ENCODE data around the gene TGFBR2. TPM values are rescaled to one million over a fixed set of nuclear protein-coding genes. Genes with fewer than 3 reads are reported as not detected.
A peak's percentile ranks its signal among the peaks of the same experiment; 100 is the strongest.

The TGFBR2 gene
- total RNA-seq, 1 experiment from 2014 or later: 48.2 TPM

- no TSS peak for BruUV-seq (replicated peaks)
- Histone ChIP-seq H3K27me3 (ENCODE audit: low read length) (no peaks in the 10 kb centered on the region), H3K79me2 (ENCODE audit: low read length) (no peaks in the 10 kb centered on the region), H3K4me3 (ENCODE audit: low read length) (no peak overlapping the region), H3K4me1 (ENCODE audit: insufficient read depth, low read length) (peaks cover 22% of the 10 kb centered on the region), H4K20me1 (ENCODE audit: low read length) (no peaks in the 10 kb centered on the region), H3K9me3 (ENCODE audit: low read length) (peaks cover 4% of the 10 kb centered on the region; the same call in 1 of the 2 replicates), H2AFZ (ENCODE audit: low read length) (0 out of 2 replicates have a peak overlapping the region, but pooled peaks have one; percentile 3), H3K36me3 (ENCODE audit: low read depth, low read length) (no peaks in the 10 kb centered on the region; the same call in 1 of the 2 replicates), H3K9ac (ENCODE audit: low read length) (peak overlapping the region; percentile 25), H3F3A (ENCODE audit: low read length, unreplicated experiment) (peaks cover 3% of the 10 kb centered on the region), H3K27ac (ENCODE audit: low read length) (peak overlapping the region; percentile 83), H3K9me2 (replicated peaks; ENCODE audit: low read length) (no peaks in the 10 kb centered on the region), H3K4me2 (ENCODE audit: low read length) (peak overlapping the region; percentile 32)
- intact Hi-C loops (cut with micrococcal nuclease): loop anchor here (1.0 to 2.0 kb wide), 6 partner anchors 18 to 111 kb away; partner anchors contain the start of gene TGFBR2
- ChIA-PET POLR2A (ENCODE audit: unreplicated experiment) (no interaction called here), CTCF (interaction anchor here (0.6 to 0.7 kb wide), 2 partner anchors 8 to 59 kb away, joined by 3 to 12 read pairs; no protein-coding TSS in a partner anchor)
- TF ChIP-seq EZH2 (IDR thresholded peaks at IDR 0.05; ENCODE audit: low read length, unreplicated experiment) (no peak), EZH2phosphoT487 (IDR thresholded peaks at IDR 0.05; ENCODE audit: borderline replicate concordance, low read length) (no peak), CTCF (conservative IDR thresholded peaks at IDR 0.05; ENCODE audit: low read depth, low read length) (no peak)
- DNase-seq: peak; percentile 94
- ATAC-seq: peak; percentile 91
Measured at GRCh38 chr3:30578479-30578878, 27.9 kb upstream of the TGFBR2 start.

- no TSS peak for BruUV-seq (replicated peaks)
- H3K4me3 ChIP-seq (ENCODE audit: low read length): no peak overlapping the region
- CTCF ChIA-PET: interaction anchor here (0.6 to 0.7 kb wide), 2 partner anchors 9 to 60 kb away, joined by 3 to 12 read pairs; no protein-coding TSS in a partner anchor
Measured at GRCh38 chr3:30578986-30579579, 27.3 kb upstream of the TGFBR2 start.

More at GRCh38 chr3:30578986-30579579, 27.3 kb upstream of the TGFBR2 start:
- H3K9me3 ChIP-seq (ENCODE audit: low read length): peaks cover 4% of the 10 kb centered on the region; the same call in 1 of the 2 replicates
- TF ChIP-seq EZH2phosphoT487 (IDR thresholded peaks at IDR 0.05; ENCODE audit: borderline replicate concordance, low read length) (no peak), CTCF (conservative IDR thresholded peaks at IDR 0.05; ENCODE audit: low read depth, low read length) (no peak), EZH2 (IDR thresholded peaks at IDR 0.05; ENCODE audit: low read length, unreplicated experiment) (no peak)
- POLR2A ChIA-PET (ENCODE audit: unreplicated experiment): no interaction called here
- peak overlapping the region; percentile 83 for H3K27ac ChIP-seq (ENCODE audit: low read length)
- H3K27me3 ChIP-seq (ENCODE audit: low read length): no peaks in the 10 kb centered on the region
- no peak overlapping the region for H3K9ac ChIP-seq (ENCODE audit: low read length)
- no peaks in the 10 kb centered on the region; the same call in 1 of the 2 replicates for H3K36me3 ChIP-seq (ENCODE audit: low read depth, low read length)
- peaks cover 3% of the 10 kb centered on the region for H3F3A ChIP-seq (ENCODE audit: low read length, unreplicated experiment)
- H3K4me2 ChIP-seq (ENCODE audit: low read length): no peak overlapping the region
- no peaks in the 10 kb centered on the region for H3K9me2 ChIP-seq (replicated peaks; ENCODE audit: low read length)
- peaks cover 22% of the 10 kb centered on the region for H3K4me1 ChIP-seq (ENCODE audit: insufficient read depth, low read length)
- no peaks in the 10 kb centered on the region for H4K20me1 ChIP-seq (ENCODE audit: low read length)
- ATAC-seq: no peak
- H3K79me2 ChIP-seq (ENCODE audit: low read length): no peaks in the 10 kb centered on the region
- 0 out of 2 replicates have a peak overlapping the region, but pooled peaks have one; percentile 3 for H2AFZ ChIP-seq (ENCODE audit: low read length)
- DNase-seq: peak; percentile 41
- intact Hi-C loops (cut with micrococcal nuclease): loop anchor here (1.0 to 2.0 kb wide), 6 partner anchors 18 to 110 kb away; partner anchors contain the start of gene TGFBR2

All from PC-3 (cell line).